Loucy (cell line): ENCODE data around the gene PLXNB3.

Source experiments
- H2AFZ ChIP-seq: fragments of 200-600 bp; sonication (generic); 2 replicates; pipeline ENCODE4 v1.6.0; 2016; ENCODE audit warnings: antibody characterized with exemption, mild to moderate bottlenecking, low read length, moderate library complexity
- H3F3A ChIP-seq: fragments of 200-600 bp; 2 replicates; pipeline ENCODE4 v1.6.0; 2016; ENCODE audit warnings: antibody characterized with exemption, low read depth, mild to moderate bottlenecking
- H3K27me3 ChIP-seq: fragments of 200-600 bp; sonication (generic); 2 replicates; pipeline ENCODE4 v1.6.1; 2014; ENCODE audit warnings: low read length, mild to moderate bottlenecking; ENCODE audit not compliant: insufficient read depth, poor library complexity, severe bottlenecking
- H3K36me3 ChIP-seq: fragments of 200-600 bp; sonication (generic); 2 replicates; pipeline ENCODE4 v1.6.1; 2016; ENCODE audit warnings: low read length; ENCODE audit not compliant: insufficient read depth
- H3K4me1 ChIP-seq: fragments of 200-600 bp; sonication (generic); 2 replicates; pipeline ENCODE4 v1.5.1; 2014; ENCODE audit warnings: low read length, mild to moderate bottlenecking; ENCODE audit not compliant: insufficient read depth, poor library complexity, severe bottlenecking
- H3K4me2 ChIP-seq: fragments of 200-600 bp; sonication (generic); 2 replicates; pipeline ENCODE4 v1.6.0; 2014; ENCODE audit warnings: antibody characterized with exemption, low read length, low read depth, mild to moderate bottlenecking; ENCODE audit not compliant: poor library complexity, severe bottlenecking
- H3K4me3 ChIP-seq: fragments of 200-600 bp; sonication (generic); 2 replicates; pipeline ENCODE4 v1.5.1; 2014; ENCODE audit warnings: low read length, mild to moderate bottlenecking, mixed read lengths; ENCODE audit not compliant: poor library complexity, severe bottlenecking
- H3K79me2 ChIP-seq: fragments of 200-600 bp; sonication (generic); 2 replicates; pipeline ENCODE4 v1.6.1; 2014; ENCODE audit warnings: low read length; ENCODE audit not compliant: insufficient read depth
- H3K9ac ChIP-seq: fragments of 200-600 bp; sonication (generic); 2 replicates; pipeline ENCODE4 v1.6.0; 2014; ENCODE audit warnings: mild to moderate bottlenecking, low read depth, low read length, moderate library complexity; ENCODE audit not compliant: poor library complexity, severe bottlenecking
- H3K9me2 ChIP-seq: fragments of 200-600 bp; sonication (generic); replicated peaks from 2 replicates; pipeline ENCODE4 v1.6.1; 2016; ENCODE audit warnings: low read depth, low read length, mixed read lengths
- H3K9me3 ChIP-seq: fragments of 200-600 bp; sonication (generic); 2 replicates; pipeline ENCODE4 v1.6.1; 2014; ENCODE audit warnings: mild to moderate bottlenecking, antibody characterized with exemption, low read length, low read depth; ENCODE audit not compliant: insufficient read depth
- H4K20me1 ChIP-seq: fragments of 200-600 bp; sonication (generic); 2 replicates; pipeline ENCODE4 v1.6.0; 2014; ENCODE audit warnings: antibody characterized with exemption, low read length, mild to moderate bottlenecking; ENCODE audit not compliant: insufficient read depth, poor library complexity, severe bottlenecking
- EZH2phosphoT487 ChIP-seq: fragments of 200-600 bp; IDR thresholded peaks from 2 replicates; pipeline ENCODE4 v1.6.1; 2018; ENCODE audit warnings: antibody characterized with exemption, mild to moderate bottlenecking, moderate library complexity, borderline replicate concordance
- TF ChIP-seq, protein P1 (sequence below): fragments of 200-600 bp; sonication (generic); conservative IDR thresholded peaks from 2 replicates; pipeline ENCODE4 v1.5.1; 2014; ENCODE audit warnings: mild to moderate bottlenecking, antibody characterized with exemption, low read length

The PLXNB3 gene

DNA sequence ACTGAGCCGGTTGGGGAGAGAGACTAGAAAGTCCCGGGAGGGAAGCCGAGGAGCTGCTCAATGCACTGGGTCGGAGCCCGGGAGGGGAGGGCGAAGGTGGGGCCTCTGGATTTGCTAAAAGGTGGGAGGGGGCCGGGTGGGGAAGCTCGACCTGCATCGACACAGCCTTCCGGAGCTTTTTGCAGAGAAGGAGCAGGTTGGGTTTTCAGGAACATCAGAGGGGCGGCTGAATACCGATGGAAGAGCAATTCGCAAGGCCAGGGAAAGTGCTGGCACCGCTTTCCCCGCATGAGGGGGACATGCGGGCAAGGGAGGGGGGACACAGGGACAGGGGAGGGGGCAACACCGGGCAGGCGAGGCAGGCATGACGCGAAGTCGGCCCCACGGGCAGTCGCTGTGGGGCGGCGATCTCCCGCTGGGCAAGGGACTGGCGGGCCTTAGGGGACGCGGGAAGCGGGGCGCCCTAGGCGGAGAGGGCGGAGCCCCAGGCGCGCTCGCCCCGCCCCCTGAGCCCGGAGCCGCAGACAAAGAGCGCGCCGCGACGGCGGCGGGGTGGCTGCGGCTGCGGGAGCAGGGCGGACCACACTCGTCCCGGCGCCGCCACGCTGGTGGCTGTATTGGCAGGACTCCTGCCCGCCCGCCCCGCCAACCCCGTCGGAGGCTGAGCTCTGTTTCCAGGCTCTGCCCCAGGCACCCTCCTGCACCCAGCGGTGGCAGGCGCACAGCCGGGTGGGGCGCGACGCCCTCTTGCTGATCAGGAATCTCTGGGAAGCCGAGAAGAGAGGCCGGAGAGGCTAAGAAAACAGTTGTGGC lies 54.7 kb downstream of the PLXNB3 start:
- H2AFZ ChIP-seq = no peak overlapping the region
- H3F3A ChIP-seq = no peaks in the 10 kb centered on the region
- H3K4me3 ChIP-seq = no peak overlapping the region
- H3K9me3 ChIP-seq = no peaks in the 10 kb centered on the region
- peaks cover 27% of the 10 kb centered on the region for H3K4me1 ChIP-seq
- no peak overlapping the region for H3K9ac ChIP-seq
- no peaks in the 10 kb centered on the region for H3K27me3 ChIP-seq
- no peaks in the 10 kb centered on the region for H4K20me1 ChIP-seq
- no peak for TF ChIP-seq EZH2phosphoT487
- TF ChIP-seq, protein P1, sequence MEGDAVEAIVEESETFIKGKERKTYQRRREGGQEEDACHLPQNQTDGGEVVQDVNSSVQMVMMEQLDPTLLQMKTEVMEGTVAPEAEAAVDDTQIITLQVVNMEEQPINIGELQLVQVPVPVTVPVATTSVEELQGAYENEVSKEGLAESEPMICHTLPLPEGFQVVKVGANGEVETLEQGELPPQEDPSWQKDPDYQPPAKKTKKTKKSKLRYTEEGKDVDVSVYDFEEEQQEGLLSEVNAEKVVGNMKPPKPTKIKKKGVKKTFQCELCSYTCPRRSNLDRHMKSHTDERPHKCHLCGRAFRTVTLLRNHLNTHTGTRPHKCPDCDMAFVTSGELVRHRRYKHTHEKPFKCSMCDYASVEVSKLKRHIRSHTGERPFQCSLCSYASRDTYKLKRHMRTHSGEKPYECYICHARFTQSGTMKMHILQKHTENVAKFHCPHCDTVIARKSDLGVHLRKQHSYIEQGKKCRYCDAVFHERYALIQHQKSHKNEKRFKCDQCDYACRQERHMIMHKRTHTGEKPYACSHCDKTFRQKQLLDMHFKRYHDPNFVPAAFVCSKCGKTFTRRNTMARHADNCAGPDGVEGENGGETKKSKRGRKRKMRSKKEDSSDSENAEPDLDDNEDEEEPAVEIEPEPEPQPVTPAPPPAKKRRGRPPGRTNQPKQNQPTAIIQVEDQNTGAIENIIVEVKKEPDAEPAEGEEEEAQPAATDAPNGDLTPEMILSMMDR = no peak
- no peaks in the 10 kb centered on the region for H3K79me2 ChIP-seq
- no peaks in the 10 kb centered on the region for H3K9me2 ChIP-seq
- no peaks in the 10 kb centered on the region for H3K36me3 ChIP-seq
- H3K4me2 ChIP-seq = no peak overlapping the region

DNA sequence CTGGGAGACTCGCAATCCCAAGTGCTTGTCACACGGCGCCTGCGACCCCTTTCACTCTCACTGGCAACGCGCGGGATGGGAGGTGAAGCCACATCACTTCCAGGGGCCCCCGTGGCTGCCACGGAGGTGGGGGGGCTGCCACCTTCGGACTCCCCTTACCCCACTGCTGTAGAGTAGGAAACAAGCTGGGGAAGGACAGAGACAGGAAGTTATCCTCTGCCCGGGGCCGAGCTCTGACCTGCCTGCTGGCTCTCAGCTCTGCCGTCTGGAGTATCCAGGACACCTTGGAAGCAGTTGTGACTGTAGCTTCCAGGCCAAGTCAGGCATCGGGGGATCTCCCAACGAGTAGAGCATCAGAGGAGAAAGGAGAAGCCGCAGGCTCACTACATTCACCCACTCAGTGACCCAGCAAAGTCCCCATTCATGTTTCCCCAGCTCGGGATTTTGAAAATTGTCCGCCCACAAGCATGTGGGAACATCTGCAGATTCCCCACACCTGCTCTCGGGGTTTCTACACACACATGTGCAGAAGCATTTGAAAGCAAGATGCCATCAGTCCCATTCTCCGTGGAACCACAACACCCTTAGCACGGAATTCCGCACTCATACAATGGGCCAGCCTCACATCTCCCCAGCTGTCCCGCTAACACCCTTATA lies 55.5 kb downstream of the PLXNB3 start:
- Histone ChIP-seq H3K9me3 (no peaks in the 10 kb centered on the region), H3K4me1 (peaks cover 29% of the 10 kb centered on the region), H4K20me1 (no peaks in the 10 kb centered on the region), H3F3A (no peaks in the 10 kb centered on the region), H3K79me2 (no peaks in the 10 kb centered on the region), H3K27me3 (no peaks in the 10 kb centered on the region), H3K36me3 (no peaks in the 10 kb centered on the region), H2AFZ (no peak overlapping the region), H3K4me3 (no peak overlapping the region), H3K9me2 (no peaks in the 10 kb centered on the region), H3K9ac (no peak overlapping the region), H3K4me2 (no peak overlapping the region)
- no peak for TF ChIP-seq EZH2phosphoT487
- TF ChIP-seq, protein P1 = no peak

- Histone ChIP-seq H3K9ac (no peak overlapping the region), H4K20me1 (no peaks in the 10 kb centered on the region), H2AFZ (0 out of 2 replicates have a peak overlapping the region, but pooled peaks have one; percentile 16), H3K9me3 (no peaks in the 10 kb centered on the region), H3F3A (no peaks in the 10 kb centered on the region), H3K4me3 (no peak overlapping the region), H3K9me2 (no peaks in the 10 kb centered on the region), H3K4me1 (peaks cover 25% of the 10 kb centered on the region), H3K27me3 (no peaks in the 10 kb centered on the region), H3K4me2 (no peak overlapping the region), H3K79me2 (no peaks in the 10 kb centered on the region), H3K36me3 (no peaks in the 10 kb centered on the region)
- TF ChIP-seq EZH2phosphoT487 = no peak
- TF ChIP-seq, protein P1 = no peak
Measured at GRCh38 chrX:153820601-153821000, 56.6 kb downstream of the PLXNB3 start.
